Parietal lobe (tissue), 1 donor: ENCODE results near the gene PRPF38A. TPM values are rescaled to one million over a fixed set of nuclear protein-coding genes. Genes with fewer than 3 reads are reported as not detected.

Source experiments
- total RNA-seq: library from RNA; depleted of rRNA; stranded (reverse); fragments of >200 nt; gene quantifications from one replicate; pipeline ENCODE4 v1.2.3, GENCODE V29; 2014

Gene PRPF38A, protein sequence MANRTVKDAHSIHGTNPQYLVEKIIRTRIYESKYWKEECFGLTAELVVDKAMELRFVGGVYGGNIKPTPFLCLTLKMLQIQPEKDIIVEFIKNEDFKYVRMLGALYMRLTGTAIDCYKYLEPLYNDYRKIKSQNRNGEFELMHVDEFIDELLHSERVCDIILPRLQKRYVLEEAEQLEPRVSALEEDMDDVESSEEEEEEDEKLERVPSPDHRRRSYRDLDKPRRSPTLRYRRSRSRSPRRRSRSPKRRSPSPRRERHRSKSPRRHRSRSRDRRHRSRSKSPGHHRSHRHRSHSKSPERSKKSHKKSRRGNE
- total RNA-seq = 22.8 TPM

DNA sequence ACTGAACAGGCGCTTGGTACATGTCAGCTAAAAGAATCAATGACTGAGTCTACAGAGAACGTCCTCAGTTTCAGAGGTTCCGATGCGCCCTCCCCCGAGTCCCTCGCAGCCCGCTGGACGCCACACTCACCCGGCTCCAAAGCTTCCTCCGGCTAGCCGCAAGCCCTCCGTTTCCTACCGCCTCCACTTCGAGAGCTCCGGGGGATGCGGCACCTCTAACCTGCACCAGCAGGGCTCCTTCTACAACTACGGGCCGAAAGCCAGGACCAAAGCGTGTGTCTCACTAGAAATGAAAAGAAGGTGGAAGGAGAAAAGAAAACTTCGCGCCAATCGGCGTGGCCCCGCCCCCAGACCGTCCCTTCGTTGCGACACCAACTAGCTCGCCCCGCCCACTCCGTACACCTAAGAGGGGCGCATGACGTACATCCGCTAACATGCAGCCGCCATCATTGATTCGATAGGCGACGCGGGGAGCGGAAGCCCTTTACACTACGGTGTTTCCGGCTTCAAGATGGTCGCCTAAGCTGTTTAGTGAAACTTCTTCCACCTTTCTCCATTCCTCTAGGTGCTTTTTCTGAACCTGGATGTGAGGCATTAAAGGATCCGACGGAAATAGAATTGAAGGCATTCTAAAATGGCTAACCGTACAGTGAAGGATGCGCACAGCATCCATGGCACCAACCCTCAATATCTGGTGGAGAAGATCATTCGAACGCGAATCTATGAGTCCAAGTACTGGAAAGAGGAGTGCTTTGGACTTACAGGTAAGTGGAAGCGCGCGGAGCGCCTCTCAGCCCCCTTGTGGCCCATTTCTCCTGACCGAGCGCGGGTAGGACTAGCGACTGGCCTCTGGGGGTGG is at the start of gene PRPF38A, which contains the start of gene ORC1:
Gene PRPF38A, plus strand, starts transcription at position 487 of the 859 bp plus-strand sequence. Its CDS starts 148 bp downstream, at position 635.
Gene ORC1, minus strand, starts transcription at position 308 of the 859 bp plus-strand sequence. CDS start 2,200 bp downstream, outside the sequence.

GRCh38 chr1:52365746-52366516 is 38.5 kb upstream of the PRPF38A start, which contains the start of gene CC2D1B:
CC2D1B (minus strand) TSS chr1:52366205; CDS start chr1:52364620, 1,585 bp downstream.

Other genes with a start within 250 kb of the PRPF38A start
- 26.0 TPM for gene CC2D1B, start 38.4 kb upstream of the PRPF38A start, total RNA-seq
- gene ORC1, start 179 bp upstream of the PRPF38A start, total RNA-seq = 2.2 TPM
- 229 TPM for gene TUT4, start 148.5 kb downstream of the PRPF38A start, total RNA-seq
- 24.7 TPM for gene GPX7, start 197.8 kb downstream of the PRPF38A start, total RNA-seq
- gene SHISAL2A, start 228.6 kb downstream of the PRPF38A start, total RNA-seq = not detected